NAMALWA (cell line): ENCODE results near the gene ELOF1.
"Not testable (repeated sequence)": the region's sequence is repeated elsewhere in the genome, so short reads cannot be mapped to it uniquely, and the experiment has no call there.

Experiments used
- DNase-seq: peaks from one replicate; pipeline ENCODE4 v3.0.0-alpha.2; 2015; ENCODE audit warnings: low spot score

ELOF1 gene

GRCh38 chr19:11558881-11559828 is at the start of gene ELOF1:
TSS of gene ELOF1 (minus strand) at chr19:11559230. CDS start at chr19:11554347, 4,883 bp downstream.
- peak; percentile 98 for DNase-seq

DNA sequence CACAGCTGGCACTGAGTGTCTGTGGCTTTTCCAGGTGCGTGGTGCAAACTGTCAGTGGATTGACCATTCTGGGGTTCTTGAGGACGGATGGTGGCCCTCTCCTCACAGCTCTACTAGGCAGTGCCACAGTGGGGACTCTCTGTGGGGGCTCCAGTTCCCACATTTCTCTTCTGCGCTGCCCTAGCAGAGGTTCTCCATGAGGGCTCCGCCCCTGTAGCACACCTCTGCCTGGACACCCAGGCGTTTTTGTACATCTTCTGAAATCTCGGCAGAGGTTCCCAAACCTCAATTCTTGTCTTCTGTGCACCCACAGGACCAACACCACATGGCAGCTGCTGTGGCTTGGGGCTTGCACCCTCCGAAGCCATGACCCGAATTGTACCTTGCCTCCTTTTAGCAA is 47.5 kb upstream of the ELOF1 start:
- no peak for DNase-seq

- not testable (repeated sequence) for DNase-seq
Measured at GRCh38 chr19:11599704-11600103, 40.7 kb upstream of the ELOF1 start.

DNA sequence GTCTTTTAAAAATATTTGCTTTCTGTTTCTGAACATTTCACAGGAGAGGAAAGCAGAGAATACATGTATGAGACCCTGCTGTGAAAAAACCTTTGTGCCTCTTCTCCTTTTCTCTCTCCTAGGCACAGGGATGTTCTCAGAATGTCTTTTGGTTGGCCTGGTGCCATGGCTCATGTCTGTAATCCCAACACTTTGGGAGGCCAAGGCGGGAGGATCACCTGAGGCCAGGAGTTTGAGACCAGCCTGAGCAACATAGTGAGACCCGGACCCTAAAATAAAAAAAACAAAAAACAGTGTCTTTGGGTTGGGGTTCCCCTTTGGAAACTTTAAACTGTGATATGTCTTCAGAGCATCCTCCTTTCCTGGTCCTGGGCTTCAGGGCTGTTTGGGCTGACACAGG is 39.7 kb upstream of the ELOF1 start:
- DNase-seq: no peak

- DNase-seq: no peak
Measured at GRCh38 chr19:11598103-11598483, 39.1 kb upstream of the ELOF1 start.

GRCh38 chr19:11597202-11598102 is 38.4 kb upstream of the ELOF1 start, which contains the start of gene ZNF627:
TSS of gene ZNF627 (plus strand) at chr19:11597483. CDS start at chr19:11597628, 145 bp downstream.
- peak; percentile 98 for DNase-seq

- no peak for DNase-seq
Measured at GRCh38 chr19:11596156-11596555, 37.1 kb upstream of the ELOF1 start.

DNA sequence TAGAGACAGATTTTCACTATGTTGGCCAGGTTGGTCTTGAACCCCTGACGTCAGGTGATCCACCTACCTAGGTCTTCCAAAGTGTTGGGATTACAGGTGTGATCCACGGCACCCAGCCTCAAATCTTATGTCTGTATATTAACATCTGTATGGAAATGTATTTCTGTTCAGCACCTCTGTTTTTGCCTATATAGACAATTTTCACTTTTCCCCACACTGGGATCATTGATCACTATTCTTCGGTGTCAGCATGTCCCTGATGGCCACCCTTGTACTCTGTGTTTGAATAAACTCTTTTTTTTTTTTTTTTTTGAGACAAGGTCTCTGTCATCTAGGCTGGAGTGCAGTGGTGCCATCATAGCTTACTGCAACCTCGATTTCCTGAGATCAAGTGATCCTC is 35.1 kb upstream of the ELOF1 start:
- DNase-seq: no peak

- no peak for DNase-seq
Measured at GRCh38 chr19:11587975-11588631, 29.1 kb upstream of the ELOF1 start.

DNA sequence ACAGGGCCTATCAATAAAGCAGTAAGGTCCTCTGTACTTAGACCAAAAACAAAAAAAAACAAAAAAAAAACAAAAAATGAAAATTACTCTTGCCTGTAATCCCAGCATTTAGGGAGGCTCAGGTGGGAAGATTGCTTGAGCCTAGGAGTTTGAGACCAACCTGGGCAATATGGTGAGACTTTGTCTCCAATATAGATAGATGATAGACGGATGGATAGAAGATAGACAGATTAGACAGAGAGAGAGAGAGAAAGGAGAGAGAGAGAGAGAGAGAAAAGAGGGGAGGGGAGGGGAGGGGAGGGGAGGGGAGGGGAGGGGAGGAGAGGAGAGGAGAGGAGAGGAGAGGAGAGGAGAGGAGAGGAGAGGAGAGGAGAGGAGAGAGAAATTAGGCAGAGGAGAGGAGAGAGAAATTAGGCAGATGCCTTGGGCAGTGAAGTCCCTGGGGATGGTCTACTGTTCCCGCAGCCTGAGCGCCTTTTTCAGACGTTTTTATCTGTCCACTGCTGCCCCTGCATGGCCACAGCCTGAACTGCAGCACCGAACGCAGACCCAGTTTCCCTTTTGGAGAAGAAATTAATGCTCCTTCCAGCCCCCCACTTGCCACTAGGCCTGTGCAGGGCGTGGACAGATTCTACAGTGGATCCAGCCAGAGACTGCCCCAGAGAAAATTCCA is 28.4 kb upstream of the ELOF1 start:
- DNase-seq: peak; percentile 90

DNA sequence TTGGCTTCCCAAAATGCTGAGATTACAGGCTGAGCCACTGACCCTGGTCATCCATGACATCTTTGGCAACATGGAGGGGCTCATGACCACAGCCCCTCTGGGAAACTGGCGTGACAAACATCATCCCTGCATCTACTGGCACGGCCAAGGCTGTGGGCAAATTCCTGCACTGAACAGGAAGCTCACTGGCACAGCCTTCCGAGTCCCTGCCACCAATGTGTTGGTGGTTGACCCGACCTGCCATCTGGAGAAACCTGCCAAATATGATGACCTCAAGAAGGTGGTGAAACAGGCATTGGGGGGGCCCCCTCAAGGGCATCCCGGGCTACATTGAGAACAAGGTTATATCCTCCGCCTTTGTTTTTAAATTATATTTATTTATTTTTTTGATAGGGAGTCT is 27.3 kb upstream of the ELOF1 start:
- DNase-seq: no peak

DNA sequence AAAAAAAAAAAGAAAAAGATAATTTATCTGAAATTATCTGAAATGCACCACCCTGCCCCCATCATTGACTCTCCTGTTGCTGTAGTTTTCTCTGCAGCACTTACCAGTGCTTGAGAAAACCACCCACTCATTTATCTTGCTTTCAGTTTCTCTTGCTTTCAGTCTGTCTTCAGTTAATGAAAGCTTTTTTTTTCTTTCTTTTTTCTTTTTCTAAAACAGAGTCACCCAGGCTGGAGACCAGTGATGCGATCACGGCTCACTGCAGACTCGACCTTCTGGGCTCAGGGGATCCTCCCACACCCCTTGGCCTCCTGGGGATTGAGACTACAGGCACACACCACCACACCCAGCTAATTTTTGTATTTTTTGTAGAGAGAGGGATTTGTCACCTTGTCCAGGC is 22.7 kb upstream of the ELOF1 start:
- DNase-seq: peak; percentile 91

- DNase-seq: no peak
Measured at GRCh38 chr19:11580116-11580515, 21.1 kb upstream of the ELOF1 start.

DNA sequence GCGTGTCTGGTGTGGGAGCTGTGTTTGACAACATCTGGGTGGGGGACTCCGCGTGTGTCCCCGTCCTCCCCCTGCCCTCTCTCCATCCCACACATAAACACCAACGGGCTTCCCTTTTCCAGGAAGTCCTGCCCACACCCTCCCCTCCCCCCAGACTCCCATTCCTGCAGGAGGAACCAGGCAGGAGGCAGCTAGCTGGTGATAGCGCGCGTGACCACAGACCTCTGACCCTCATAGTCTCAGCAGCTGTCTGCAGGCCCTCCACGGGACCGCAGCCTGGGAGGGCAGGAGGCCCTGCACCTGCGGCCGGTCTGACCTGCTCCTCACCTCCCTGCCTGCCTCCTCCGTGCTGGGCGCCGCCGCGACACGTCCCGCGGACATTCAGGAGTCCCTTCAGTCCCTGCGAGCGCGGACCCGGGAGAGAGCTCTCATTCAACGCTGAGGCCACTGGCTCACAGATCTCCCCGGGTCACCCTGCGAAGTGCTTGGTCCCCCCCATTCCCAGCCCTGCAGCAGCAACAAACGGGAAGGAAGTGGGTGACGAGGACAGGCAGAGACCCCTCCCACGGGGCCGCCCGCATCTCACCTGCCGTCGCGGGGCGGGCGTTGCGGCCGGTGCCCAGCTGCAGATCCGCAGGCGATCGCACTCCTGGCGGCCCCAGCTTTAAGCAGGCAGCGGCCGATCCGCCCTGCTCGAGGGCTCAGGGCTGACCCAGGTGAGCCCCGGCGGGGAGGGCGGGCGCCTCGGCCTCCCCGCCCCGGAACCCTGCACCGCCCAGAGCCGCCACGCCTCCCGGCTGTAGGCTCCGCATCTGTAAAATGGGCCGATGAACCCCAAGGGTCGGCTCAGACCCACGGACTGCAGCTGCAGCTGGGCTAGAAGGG is 19.5 kb upstream of the ELOF1 start:
- DNase-seq: no peak

GRCh38 chr19:11577451-11578257 is 18.6 kb upstream of the ELOF1 start, which contains the start of gene ACP5:
TSS of gene ACP5 (minus strand) at chr19:11577645. CDS start at chr19:11577317, 328 bp downstream.
- no peak for DNase-seq

GRCh38 chr19:11576227-11576626 is 17.2 kb upstream of the ELOF1 start:
- DNase-seq: no peak

DNA sequence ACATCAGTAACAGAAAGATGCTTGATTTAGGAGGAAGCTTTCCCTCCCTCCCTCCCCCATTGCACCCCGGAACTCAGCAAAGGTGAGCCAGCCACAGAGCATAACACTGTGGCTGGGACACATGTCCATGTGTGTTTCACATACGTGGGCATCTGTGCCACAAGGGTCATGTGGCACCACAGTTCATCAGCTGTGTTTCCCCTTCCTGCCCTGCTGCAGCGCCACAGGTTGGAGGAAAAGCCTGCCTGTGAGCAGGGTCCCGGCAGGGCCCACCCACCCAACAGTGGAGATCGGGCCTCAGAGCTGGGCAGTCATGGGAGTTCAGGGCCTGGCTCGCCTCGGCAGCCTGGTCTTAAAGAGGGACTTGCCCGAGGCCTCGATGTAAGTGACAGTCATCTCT is 15.7 kb upstream of the ELOF1 start:
- DNase-seq: no peak

DNA sequence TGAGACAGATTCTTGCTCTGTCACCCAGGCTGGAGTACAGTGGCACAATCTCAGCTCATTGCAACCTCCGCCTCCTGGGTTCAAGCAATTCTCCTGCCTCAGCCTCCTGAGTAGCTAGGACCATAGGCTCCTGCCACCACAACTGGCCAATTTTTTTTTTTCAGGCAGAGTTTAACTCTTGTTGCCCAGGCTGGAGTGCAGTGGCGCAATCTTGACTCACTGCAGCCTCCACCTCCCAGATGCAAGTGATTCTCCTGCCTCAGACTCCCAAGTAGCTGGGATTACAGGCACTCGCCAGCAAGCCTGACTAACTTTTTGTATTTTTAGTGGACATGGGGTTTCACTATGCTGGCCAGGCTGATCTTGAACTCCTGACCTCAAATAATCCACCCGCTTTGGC is 14.7 kb upstream of the ELOF1 start:
- not testable (repeated sequence) for DNase-seq

GRCh38 chr19:11573354-11573753 is 14.3 kb upstream of the ELOF1 start:
- DNase-seq: not testable (repeated sequence)
